Loucy (cell line): ENCODE results near the gene RGL3.

Source experiments
- H2AFZ ChIP-seq: fragments of 200-600 bp; sonication (generic); 2 replicates; pipeline ENCODE4 v1.6.0; 2016; ENCODE audit warnings: antibody characterized with exemption, mild to moderate bottlenecking, low read length, moderate library complexity
- H3F3A ChIP-seq: fragments of 200-600 bp; 2 replicates; pipeline ENCODE4 v1.6.0; 2016; ENCODE audit warnings: antibody characterized with exemption, low read depth, mild to moderate bottlenecking
- H3K27me3 ChIP-seq: fragments of 200-600 bp; sonication (generic); 2 replicates; pipeline ENCODE4 v1.6.1; 2014; ENCODE audit warnings: low read length, mild to moderate bottlenecking; ENCODE audit not compliant: insufficient read depth, poor library complexity, severe bottlenecking
- H3K36me3 ChIP-seq: fragments of 200-600 bp; sonication (generic); 2 replicates; pipeline ENCODE4 v1.6.1; 2016; ENCODE audit warnings: low read length; ENCODE audit not compliant: insufficient read depth
- H3K4me1 ChIP-seq: fragments of 200-600 bp; sonication (generic); 2 replicates; pipeline ENCODE4 v1.5.1; 2014; ENCODE audit warnings: low read length, mild to moderate bottlenecking; ENCODE audit not compliant: insufficient read depth, poor library complexity, severe bottlenecking
- H3K4me2 ChIP-seq: fragments of 200-600 bp; sonication (generic); 2 replicates; pipeline ENCODE4 v1.6.0; 2014; ENCODE audit warnings: antibody characterized with exemption, low read length, low read depth, mild to moderate bottlenecking; ENCODE audit not compliant: poor library complexity, severe bottlenecking
- H3K4me3 ChIP-seq: fragments of 200-600 bp; sonication (generic); 2 replicates; pipeline ENCODE4 v1.5.1; 2014; ENCODE audit warnings: low read length, mild to moderate bottlenecking, mixed read lengths; ENCODE audit not compliant: poor library complexity, severe bottlenecking
- H3K79me2 ChIP-seq: fragments of 200-600 bp; sonication (generic); 2 replicates; pipeline ENCODE4 v1.6.1; 2014; ENCODE audit warnings: low read length; ENCODE audit not compliant: insufficient read depth
- H3K9ac ChIP-seq: fragments of 200-600 bp; sonication (generic); 2 replicates; pipeline ENCODE4 v1.6.0; 2014; ENCODE audit warnings: mild to moderate bottlenecking, low read depth, low read length, moderate library complexity; ENCODE audit not compliant: poor library complexity, severe bottlenecking
- H3K9me2 ChIP-seq: fragments of 200-600 bp; sonication (generic); replicated peaks from 2 replicates; pipeline ENCODE4 v1.6.1; 2016; ENCODE audit warnings: low read depth, low read length, mixed read lengths
- H3K9me3 ChIP-seq: fragments of 200-600 bp; sonication (generic); 2 replicates; pipeline ENCODE4 v1.6.1; 2014; ENCODE audit warnings: mild to moderate bottlenecking, antibody characterized with exemption, low read length, low read depth; ENCODE audit not compliant: insufficient read depth
- H4K20me1 ChIP-seq: fragments of 200-600 bp; sonication (generic); 2 replicates; pipeline ENCODE4 v1.6.0; 2014; ENCODE audit warnings: antibody characterized with exemption, low read length, mild to moderate bottlenecking; ENCODE audit not compliant: insufficient read depth, poor library complexity, severe bottlenecking
- EZH2phosphoT487 ChIP-seq: fragments of 200-600 bp; IDR thresholded peaks from 2 replicates; pipeline ENCODE4 v1.6.1; 2018; ENCODE audit warnings: antibody characterized with exemption, mild to moderate bottlenecking, moderate library complexity, borderline replicate concordance
- TF ChIP-seq, protein P1 (sequence below): fragments of 200-600 bp; sonication (generic); conservative IDR thresholded peaks from 2 replicates; pipeline ENCODE4 v1.5.1; 2014; ENCODE audit warnings: mild to moderate bottlenecking, antibody characterized with exemption, low read length

The RGL3 gene

DNA sequence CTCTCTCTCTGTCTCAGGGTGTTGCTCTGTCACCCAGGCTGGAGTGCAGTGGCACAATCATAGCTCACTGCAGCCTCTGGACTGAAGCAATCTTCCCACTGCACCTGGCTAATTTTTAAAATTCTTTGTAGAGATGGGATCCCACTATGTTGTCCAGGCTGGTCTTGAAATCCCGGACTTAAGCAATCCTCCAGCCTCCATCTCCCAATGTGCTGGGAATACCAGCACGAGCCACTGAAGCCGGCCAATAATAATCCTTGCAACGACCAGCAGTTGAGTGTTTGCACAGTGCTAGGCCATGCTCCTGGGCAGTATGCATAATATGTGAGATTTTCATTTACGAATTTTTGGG lies 34.4 kb downstream of the RGL3 start:
- Histone ChIP-seq H2AFZ (peak overlapping the region; percentile 95; the same call in 1 of the 2 replicates), H3K9ac (peak overlapping the region; percentile 91), H3K9me3 (no peaks in the 10 kb centered on the region), H3K36me3 (no peaks in the 10 kb centered on the region), H3K4me2 (peak overlapping the region; percentile 93), H3K79me2 (no peaks in the 10 kb centered on the region), H3K27me3 (no peaks in the 10 kb centered on the region), H3K4me1 (peaks cover 17% of the 10 kb centered on the region), H3K9me2 (no peaks in the 10 kb centered on the region), H3F3A (no peaks in the 10 kb centered on the region), H4K20me1 (peaks cover 5% of the 10 kb centered on the region), H3K4me3 (peak overlapping the region; percentile 90)
- TF ChIP-seq, protein P1, sequence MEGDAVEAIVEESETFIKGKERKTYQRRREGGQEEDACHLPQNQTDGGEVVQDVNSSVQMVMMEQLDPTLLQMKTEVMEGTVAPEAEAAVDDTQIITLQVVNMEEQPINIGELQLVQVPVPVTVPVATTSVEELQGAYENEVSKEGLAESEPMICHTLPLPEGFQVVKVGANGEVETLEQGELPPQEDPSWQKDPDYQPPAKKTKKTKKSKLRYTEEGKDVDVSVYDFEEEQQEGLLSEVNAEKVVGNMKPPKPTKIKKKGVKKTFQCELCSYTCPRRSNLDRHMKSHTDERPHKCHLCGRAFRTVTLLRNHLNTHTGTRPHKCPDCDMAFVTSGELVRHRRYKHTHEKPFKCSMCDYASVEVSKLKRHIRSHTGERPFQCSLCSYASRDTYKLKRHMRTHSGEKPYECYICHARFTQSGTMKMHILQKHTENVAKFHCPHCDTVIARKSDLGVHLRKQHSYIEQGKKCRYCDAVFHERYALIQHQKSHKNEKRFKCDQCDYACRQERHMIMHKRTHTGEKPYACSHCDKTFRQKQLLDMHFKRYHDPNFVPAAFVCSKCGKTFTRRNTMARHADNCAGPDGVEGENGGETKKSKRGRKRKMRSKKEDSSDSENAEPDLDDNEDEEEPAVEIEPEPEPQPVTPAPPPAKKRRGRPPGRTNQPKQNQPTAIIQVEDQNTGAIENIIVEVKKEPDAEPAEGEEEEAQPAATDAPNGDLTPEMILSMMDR = no peak
- no peak for TF ChIP-seq EZH2phosphoT487

DNA sequence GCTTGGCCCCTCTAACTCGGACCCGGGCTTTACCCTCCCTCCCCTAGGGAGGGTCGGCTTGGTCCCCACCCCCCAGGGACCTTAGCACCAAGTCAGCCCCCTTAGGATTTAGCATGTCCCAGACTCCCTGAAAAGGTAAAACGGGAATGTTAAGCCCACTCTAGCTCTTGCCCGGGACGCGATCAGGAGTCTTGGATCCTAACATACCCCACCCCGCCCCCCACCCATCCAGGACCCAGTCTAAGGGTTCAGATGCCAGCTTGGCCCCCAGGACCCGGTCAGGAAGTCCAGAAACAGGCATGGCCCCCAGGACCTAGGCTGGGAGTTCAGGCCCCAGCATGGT lies 35.4 kb downstream of the RGL3 start:
- Histone ChIP-seq H3K79me2 (no peaks in the 10 kb centered on the region), H3F3A (no peaks in the 10 kb centered on the region), H4K20me1 (peaks cover 5% of the 10 kb centered on the region), H2AFZ (peak overlapping the region; percentile 95), H3K36me3 (no peaks in the 10 kb centered on the region), H3K27me3 (no peaks in the 10 kb centered on the region), H3K4me3 (peak overlapping the region; percentile 90), H3K9ac (peak overlapping the region; percentile 91), H3K4me1 (peaks cover 17% of the 10 kb centered on the region), H3K4me2 (peak overlapping the region; percentile 93), H3K9me3 (no peaks in the 10 kb centered on the region), H3K9me2 (no peaks in the 10 kb centered on the region)
- TF ChIP-seq EZH2phosphoT487 = no peak
- TF ChIP-seq, protein P1 = no peak

DNA sequence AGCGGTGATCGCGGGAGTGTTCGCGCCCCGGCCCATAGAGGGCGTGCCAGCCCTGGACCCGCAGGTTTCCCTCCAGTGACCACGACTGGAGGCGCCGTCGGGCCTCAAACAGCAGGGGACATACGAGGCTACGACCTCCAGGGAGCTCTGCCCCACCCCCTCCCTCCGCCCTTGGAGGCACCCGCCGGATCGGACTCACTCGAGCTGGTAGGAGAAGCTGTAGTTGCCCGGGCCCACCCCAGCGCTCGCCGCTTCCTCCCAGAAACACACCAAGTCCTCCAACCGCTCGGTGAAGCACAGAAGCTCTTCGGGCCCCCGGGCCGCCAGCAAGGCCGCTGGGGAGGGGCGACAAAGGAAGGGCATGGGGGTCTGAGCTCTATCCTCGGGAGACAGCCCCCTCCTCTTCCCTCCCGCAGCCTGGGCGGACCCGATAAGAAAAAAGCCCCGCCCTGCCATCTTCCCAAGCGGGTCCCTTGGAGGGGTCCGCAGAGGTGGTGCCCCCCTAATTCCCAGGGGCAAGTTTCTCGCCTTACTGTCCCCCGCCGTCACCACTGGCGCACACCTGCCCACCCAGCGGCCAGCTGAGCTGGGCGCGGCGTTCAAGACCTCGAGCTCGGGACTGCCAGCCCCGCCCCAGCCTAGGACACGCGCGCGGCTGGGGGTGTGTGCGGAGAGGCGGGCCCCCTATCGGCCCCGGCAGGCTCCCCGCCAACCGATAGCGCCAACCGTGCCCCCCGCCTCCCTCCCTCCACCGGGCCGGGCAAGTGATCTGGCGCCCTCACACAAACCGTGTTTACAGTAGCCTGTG lies 36.0 kb downstream of the RGL3 start:
- Histone ChIP-seq H3K4me1 (peaks cover 18% of the 10 kb centered on the region), H2AFZ (peak overlapping the region; percentile 95), H3K4me3 (peak overlapping the region; percentile 90)

More for the DNA sequence above, 36.0 kb downstream of the RGL3 start:
- peak overlapping the region; percentile 93 for H3K4me2 ChIP-seq
- H3K9me3 ChIP-seq = no peaks in the 10 kb centered on the region
- H3F3A ChIP-seq = no peaks in the 10 kb centered on the region
- H3K79me2 ChIP-seq = no peaks in the 10 kb centered on the region
- no peaks in the 10 kb centered on the region for H3K27me3 ChIP-seq
- TF ChIP-seq, protein P1 = peak; percentile 73
- TF ChIP-seq EZH2phosphoT487 = no peak
- H3K9me2 ChIP-seq = no peaks in the 10 kb centered on the region
- no peaks in the 10 kb centered on the region for H3K36me3 ChIP-seq
- peaks cover 5% of the 10 kb centered on the region for H4K20me1 ChIP-seq
- H3K9ac ChIP-seq = peak overlapping the region; percentile 91
